ENCODE data around the gene PCSK2.

PCSK2 gene

GRCh38 chr20:17276101-17276500, 49.3 kb downstream of the PCSK2 start:
- DNase-seq (ENCODE audit: extremely low read depth, insufficient read length) = no peak
- no peaks in the 10 kb centered on the region for H3K36me3 ChIP-seq (ENCODE audit: control insufficient read depth, insufficient read depth, low read length)
- no peak overlapping the region for H3K4me3 ChIP-seq (replicated peaks; ENCODE audit: low read depth, low read length)
- TF ChIP-seq, protein P1, sequence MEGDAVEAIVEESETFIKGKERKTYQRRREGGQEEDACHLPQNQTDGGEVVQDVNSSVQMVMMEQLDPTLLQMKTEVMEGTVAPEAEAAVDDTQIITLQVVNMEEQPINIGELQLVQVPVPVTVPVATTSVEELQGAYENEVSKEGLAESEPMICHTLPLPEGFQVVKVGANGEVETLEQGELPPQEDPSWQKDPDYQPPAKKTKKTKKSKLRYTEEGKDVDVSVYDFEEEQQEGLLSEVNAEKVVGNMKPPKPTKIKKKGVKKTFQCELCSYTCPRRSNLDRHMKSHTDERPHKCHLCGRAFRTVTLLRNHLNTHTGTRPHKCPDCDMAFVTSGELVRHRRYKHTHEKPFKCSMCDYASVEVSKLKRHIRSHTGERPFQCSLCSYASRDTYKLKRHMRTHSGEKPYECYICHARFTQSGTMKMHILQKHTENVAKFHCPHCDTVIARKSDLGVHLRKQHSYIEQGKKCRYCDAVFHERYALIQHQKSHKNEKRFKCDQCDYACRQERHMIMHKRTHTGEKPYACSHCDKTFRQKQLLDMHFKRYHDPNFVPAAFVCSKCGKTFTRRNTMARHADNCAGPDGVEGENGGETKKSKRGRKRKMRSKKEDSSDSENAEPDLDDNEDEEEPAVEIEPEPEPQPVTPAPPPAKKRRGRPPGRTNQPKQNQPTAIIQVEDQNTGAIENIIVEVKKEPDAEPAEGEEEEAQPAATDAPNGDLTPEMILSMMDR (IDR thresholded peaks at IDR 0.05; ENCODE audit: insufficient read depth, low read length, poor library complexity, severe bottlenecking) = no peak
- H3K27me3 ChIP-seq (replicated peaks; ENCODE audit: control insufficient read depth, insufficient read depth, low read length) = no peaks in the 10 kb centered on the region; the same call in 1 of the 2 replicates

DNA sequence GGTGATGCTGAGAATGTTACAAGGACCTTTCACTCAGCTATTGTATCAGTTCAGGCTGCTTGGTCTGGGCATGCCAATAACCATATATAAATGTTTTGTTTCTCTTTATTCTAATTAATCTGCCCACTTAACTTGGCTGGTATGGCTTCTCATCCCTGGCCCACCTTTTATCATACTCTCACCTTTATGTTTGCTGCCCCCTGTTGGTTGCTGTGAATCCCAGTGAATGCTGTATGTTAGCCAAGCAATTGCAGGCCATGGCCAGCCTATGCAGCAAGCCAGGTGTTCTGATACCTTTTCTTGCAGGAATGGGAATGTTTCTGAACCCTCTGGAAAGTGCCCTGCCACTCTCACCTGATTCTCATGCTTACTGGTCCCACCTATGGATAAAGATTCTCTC, 54.6 kb downstream of the PCSK2 start:
- Histone ChIP-seq H3K27me3 (replicated peaks; ENCODE audit: control insufficient read depth, insufficient read depth, low read length) (no peaks in the 10 kb centered on the region; the same call in 1 of the 2 replicates), H3K36me3 (ENCODE audit: control insufficient read depth, insufficient read depth, low read length) (no peaks in the 10 kb centered on the region), H3K4me3 (replicated peaks; ENCODE audit: low read depth, low read length) (no peak overlapping the region)
- DNase-seq (ENCODE audit: extremely low read depth, insufficient read length) = no peak
- TF ChIP-seq, protein P1 (IDR thresholded peaks at IDR 0.05; ENCODE audit: insufficient read depth, low read length, poor library complexity, severe bottlenecking) = peak; percentile 72

DNA sequence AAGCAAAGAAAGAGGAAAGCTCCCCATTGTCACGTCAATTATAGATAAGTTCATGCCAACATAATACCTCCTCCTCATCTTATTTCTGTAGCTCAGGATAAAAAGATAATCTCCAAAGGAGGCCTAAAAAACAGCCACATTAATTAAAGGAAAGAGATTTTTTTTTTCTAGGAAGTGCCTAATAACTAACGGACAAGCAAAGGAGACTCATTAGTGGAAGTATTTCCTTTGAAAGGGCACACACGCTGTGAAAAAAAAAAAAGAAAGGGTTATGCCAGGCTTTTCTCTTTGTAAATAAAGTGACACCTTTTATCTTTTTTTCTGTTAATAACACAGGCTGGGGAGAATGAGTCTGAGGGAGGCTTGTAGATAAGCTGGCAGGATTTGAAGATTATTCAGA, 55.7 kb downstream of the PCSK2 start:
- no peak for DNase-seq (ENCODE audit: extremely low read depth, insufficient read length)

GRCh38 chr20:17287503-17287902, 60.7 kb downstream of the PCSK2 start:
- H3K27me3 ChIP-seq (replicated peaks; ENCODE audit: control insufficient read depth, insufficient read depth, low read length) = no peaks in the 10 kb centered on the region; the same call in 1 of the 2 replicates
- no peaks in the 10 kb centered on the region for H3K36me3 ChIP-seq (ENCODE audit: control insufficient read depth, insufficient read depth, low read length)
- TF ChIP-seq, protein P1 (IDR thresholded peaks at IDR 0.05; ENCODE audit: insufficient read depth, low read length, poor library complexity, severe bottlenecking) = peak; percentile 43
- no peak for DNase-seq (ENCODE audit: extremely low read depth, insufficient read length)
- no peak overlapping the region for H3K4me3 ChIP-seq (replicated peaks; ENCODE audit: low read depth, low read length)

More for the DNA sequence above, 55.7 kb downstream of the PCSK2 start:
- no peak overlapping the region for H3K4me3 ChIP-seq (replicated peaks; ENCODE audit: low read depth, low read length)
- TF ChIP-seq, protein P1 (IDR thresholded peaks at IDR 0.05; ENCODE audit: insufficient read depth, low read length, poor library complexity, severe bottlenecking) = no peak
- H3K36me3 ChIP-seq (ENCODE audit: control insufficient read depth, insufficient read depth, low read length) = no peaks in the 10 kb centered on the region
- H3K27me3 ChIP-seq (replicated peaks; ENCODE audit: control insufficient read depth, insufficient read depth, low read length) = no peaks in the 10 kb centered on the region; the same call in 1 of the 2 replicates

- no peak for DNase-seq (ENCODE audit: extremely low read depth, insufficient read length)
- H3K4me3 ChIP-seq (replicated peaks; ENCODE audit: low read depth, low read length) = no peak overlapping the region
- TF ChIP-seq, protein P1 (IDR thresholded peaks at IDR 0.05; ENCODE audit: insufficient read depth, low read length, poor library complexity, severe bottlenecking) = no peak
- H3K36me3 ChIP-seq (ENCODE audit: control insufficient read depth, insufficient read depth, low read length) = no peaks in the 10 kb centered on the region
- no peaks in the 10 kb centered on the region; the same call in 1 of the 2 replicates for H3K27me3 ChIP-seq (replicated peaks; ENCODE audit: control insufficient read depth, insufficient read depth, low read length)
These were observed 61.2 kb downstream of the PCSK2 start for GRCh38 chr20:17287998-17288397.

GRCh38 chr20:17295151-17295726, 68.4 kb downstream of the PCSK2 start:
- Histone ChIP-seq H3K27me3 (replicated peaks; ENCODE audit: control insufficient read depth, insufficient read depth, low read length) (no peaks in the 10 kb centered on the region), H3K4me3 (replicated peaks; ENCODE audit: low read depth, low read length) (no peak overlapping the region), H3K36me3 (ENCODE audit: control insufficient read depth, insufficient read depth, low read length) (no peaks in the 10 kb centered on the region)
- TF ChIP-seq, protein P1 (IDR thresholded peaks at IDR 0.05; ENCODE audit: insufficient read depth, low read length, poor library complexity, severe bottlenecking) = no peak
- DNase-seq (ENCODE audit: extremely low read depth, insufficient read length) = no peak
